Heart left ventricle (tissue), 13 donors: ENCODE measurements around the gene BPHL.

ENCODE experiments used
- CTCF ChIP-seq, 12 donors: fragments of 200-600 bp; sonication (generic) in 4 of 12; IDR thresholded peaks; one replicate each; pipeline versions ENCODE4 v1.5.0 to v1.8.0; 2018 to 2022; ENCODE audit warnings: antibody characterized with exemption in 12 of 12, mild to moderate bottlenecking in 5 of 12
- POLR2A ChIP-seq, 2 donors: fragments of 450-650 bp; IDR thresholded peaks; one replicate each; pipeline ENCODE4 v1.6.1; 2017; ENCODE audit warnings: antibody characterized with exemption in 2 of 2, mild to moderate bottlenecking in 2 of 2, moderate library complexity in 2 of 2
- donor health status: ischemic (EF 13 %, LVEDD 7.1; RV severe dilation, severe dysfunction).
- donor health status: DM: no; HTN: yes; CAD: no.
- donor health status: DM: no; HTN: no; CAD: no.
- donor health status: ischemic (EF 25% LVEDD 6.9; RV normal size, moderate dysfunction).
- donor health status: ischemic (EF 25% LVEDD 5.7; RV mildly dilated, moderate dysfunction).
- donor health status: ischemic (EF 35%, LVEDD 5.7; RV mildly dilated, moderate dysfunction).
- donor health status: nonischemic (EF 11% LVEDD 7.7; RV severe dilation, severe dysfunction).
- donor health status: DM: yes; HTN: yes; CAD: no.
- donor health status: PGD.
- donor health status: ischemic (EF 29% LVEDD 5.4; RV normal size, mild dysfunction).
- donor health status: nonischemic (EF 23%, LVEDD 6.1; RV moderate dilation, normal function).

- TF ChIP-seq CTCF (IDR thresholded peaks at IDR 0.05): no peak
- no peak for TF ChIP-seq POLR2A (IDR thresholded peaks at IDR 0.05)
Measured at GRCh38 chr6:3085074-3085473, 33.4 kb upstream of the BPHL start.
